Esophagus squamous epithelium (tissue), 5 donors: ENCODE measurements around the gene FBXL17. TPM values are rescaled to one million over a fixed set of nuclear protein-coding genes. Genes with fewer than 3 reads are reported as not detected.

Source experiments
- DNase-seq: peaks from one replicate; lab custom pipeline; 2025; lab: John Stamatoyannopoulos, UW
- H3K27ac ChIP-seq, 4 donors: fragments of 200-600 bp; sonication (generic); one replicate each; pipeline ENCODE4 v1.5.1; 2016 to 2019; ENCODE audit warnings: mild to moderate bottlenecking in 1 of 4
- H3K27me3 ChIP-seq, 4 donors: fragments of 200-600 bp; sonication (generic); 1 replicate in 3 of 4; 2 replicates in 1 of 4; pipeline versions ENCODE4 v1.5.1 to v1.6.0; 2017 to 2021; ENCODE audit warnings: antibody characterized with exemption in 1 of 4
- H3K36me3 ChIP-seq, 3 donors: fragments of 200-600 bp; sonication (generic); one replicate each; pipeline ENCODE4 v1.5.1; 2016 to 2019
- H3K4me1 ChIP-seq, 3 donors: fragments of 200-600 bp; sonication (generic); one replicate each; pipeline ENCODE4 v1.5.1; 2017 to 2019
- H3K4me3 ChIP-seq, 4 donors: fragments of 200-600 bp; sonication (generic); 1 replicate in 3 of 4; 2 replicates in 1 of 4; pipeline ENCODE4 v1.5.1; 2016 to 2019; ENCODE audit warnings: mild to moderate bottlenecking in 2 of 4, moderate library complexity in 1 of 4
- H3K9me3 ChIP-seq, 3 donors: fragments of 200-600 bp; sonication (generic); one replicate each; pipeline ENCODE4 v1.5.1; 2016 to 2019
- POLR2A ChIP-seq, 4 donors: fragments of 450-650 bp; IDR thresholded peaks; one replicate each; pipeline ENCODE4 v1.6.1; 2017; ENCODE audit warnings: antibody characterized with exemption in 4 of 4, mild to moderate bottlenecking in 4 of 4, moderate library complexity in 3 of 4
- WGBS, 2 donors: methylation state at CpG; one replicate each; pipeline ENCODE4 v1.1.5; 2018; 5-methylcytosine and 5-hydroxymethylcytosine counted together
- intact Hi-C: fragments of 100-400 bp; cut with DNase I; formaldehyde crosslinking; loops from one replicate; pipeline ENCODE4 v1.15.0; 2022
- total RNA-seq, 4 donors: library from RNA; depleted of rRNA; stranded (reverse); fragments of >200 nt; gene quantifications; one replicate each; pipeline ENCODE4 v1.1.0, GENCODE V29; 2016
- TF ChIP-seq, protein P1 (sequence below), 6 experiments: fragments of 450-650 bp in 4 of 6; fragments of 200-600 bp in 2 of 6; sonication (generic) in 2 of 6; IDR thresholded peaks; one replicate each; pipeline ENCODE4 v1.5.1; 2016 to 2019; ENCODE audit warnings: antibody characterized with exemption in 6 of 6, mild to moderate bottlenecking in 4 of 6, moderate library complexity in 4 of 6
- donor health status: DM: yes; HTN: yes; CAD: no.

The FBXL17 gene
- total RNA-seq, 4 donors from 2014 or later: 11.8 to 23.5 (median 13.8) TPM

GRCh38 chr5:107943923-107944322, 438.0 kb downstream of the FBXL17 start:
- DNase-seq: no peak
- Histone ChIP-seq H3K4me1 (no peaks in the 10 kb centered on the region), H3K36me3 (no peaks in the 10 kb centered on the region), H3K27me3 (no peaks in the 10 kb centered on the region), H3K9me3 (no peaks in the 10 kb centered on the region), H3K27ac (no peak overlapping the region), H3K4me3 (no peak overlapping the region)
- intact Hi-C loops: no loop called here
- TF ChIP-seq, protein P1, sequence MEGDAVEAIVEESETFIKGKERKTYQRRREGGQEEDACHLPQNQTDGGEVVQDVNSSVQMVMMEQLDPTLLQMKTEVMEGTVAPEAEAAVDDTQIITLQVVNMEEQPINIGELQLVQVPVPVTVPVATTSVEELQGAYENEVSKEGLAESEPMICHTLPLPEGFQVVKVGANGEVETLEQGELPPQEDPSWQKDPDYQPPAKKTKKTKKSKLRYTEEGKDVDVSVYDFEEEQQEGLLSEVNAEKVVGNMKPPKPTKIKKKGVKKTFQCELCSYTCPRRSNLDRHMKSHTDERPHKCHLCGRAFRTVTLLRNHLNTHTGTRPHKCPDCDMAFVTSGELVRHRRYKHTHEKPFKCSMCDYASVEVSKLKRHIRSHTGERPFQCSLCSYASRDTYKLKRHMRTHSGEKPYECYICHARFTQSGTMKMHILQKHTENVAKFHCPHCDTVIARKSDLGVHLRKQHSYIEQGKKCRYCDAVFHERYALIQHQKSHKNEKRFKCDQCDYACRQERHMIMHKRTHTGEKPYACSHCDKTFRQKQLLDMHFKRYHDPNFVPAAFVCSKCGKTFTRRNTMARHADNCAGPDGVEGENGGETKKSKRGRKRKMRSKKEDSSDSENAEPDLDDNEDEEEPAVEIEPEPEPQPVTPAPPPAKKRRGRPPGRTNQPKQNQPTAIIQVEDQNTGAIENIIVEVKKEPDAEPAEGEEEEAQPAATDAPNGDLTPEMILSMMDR (IDR thresholded peaks at IDR 0.05): no peak
- no peak for TF ChIP-seq POLR2A (IDR thresholded peaks at IDR 0.05)

DNA sequence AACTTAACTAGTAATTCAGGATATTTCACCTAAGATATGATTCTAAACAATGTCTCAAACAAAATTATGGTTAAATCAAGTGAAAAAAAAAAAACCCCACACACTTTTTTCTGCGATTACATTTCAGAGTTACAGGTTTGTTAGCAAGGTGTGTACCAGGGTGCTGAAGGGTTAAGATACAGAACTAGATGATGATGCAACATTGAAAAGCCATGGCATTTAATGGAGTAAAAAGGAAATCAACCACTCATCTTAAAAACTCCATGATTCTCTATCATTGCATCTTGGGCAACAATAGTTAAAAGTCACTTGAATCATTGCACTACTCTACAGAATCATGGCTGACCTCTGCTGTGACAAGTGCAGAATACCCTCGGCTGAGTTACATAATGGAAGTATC, 440.9 kb downstream of the FBXL17 start:
- H3K4me3 ChIP-seq: no peak overlapping the region
- no peaks in the 10 kb centered on the region for H3K36me3 ChIP-seq
- intact Hi-C loops: no loop called here
- DNase-seq: no peak
- WGBS, 2 donors: 75 to 83% methylated on average over 2 of the region's 2 CpGs
- H3K27ac ChIP-seq: no peak overlapping the region
- H3K9me3 ChIP-seq: no peaks in the 10 kb centered on the region
- H3K4me1 ChIP-seq: no peaks in the 10 kb centered on the region
- no peaks in the 10 kb centered on the region for H3K27me3 ChIP-seq
- TF ChIP-seq POLR2A (IDR thresholded peaks at IDR 0.05): no peak
- TF ChIP-seq, protein P1 (IDR thresholded peaks at IDR 0.05): no peak

- DNase-seq: no peak
- Histone ChIP-seq H3K36me3 (no peaks in the 10 kb centered on the region), H3K27ac (no peak overlapping the region), H3K4me3 (no peak overlapping the region), H3K27me3 (no peaks in the 10 kb centered on the region), H3K4me1 (no peaks in the 10 kb centered on the region), H3K9me3 (no peaks in the 10 kb centered on the region)
- TF ChIP-seq POLR2A (IDR thresholded peaks at IDR 0.05): no peak
- TF ChIP-seq, protein P1 (IDR thresholded peaks at IDR 0.05): no peak
- intact Hi-C loops: no loop called here
- 86 to 87% methylated on average over 8 of the region's 8 CpGs for WGBS, 2 donors
Measured at GRCh38 chr5:107937651-107938355, 444.1 kb downstream of the FBXL17 start.

- Histone ChIP-seq H3K4me3 (no peak overlapping the region), H3K27ac (no peak overlapping the region), H3K9me3 (no peaks in the 10 kb centered on the region), H3K4me1 (no peaks in the 10 kb centered on the region), H3K36me3 (no peaks in the 10 kb centered on the region), H3K27me3 (no peaks in the 10 kb centered on the region)
- intact Hi-C loops: no loop called here
- TF ChIP-seq POLR2A (IDR thresholded peaks at IDR 0.05): no peak
- TF ChIP-seq, protein P1 (IDR thresholded peaks at IDR 0.05): no peak
- DNase-seq: no peak
- 72 to 74% methylated on average over 5 of the region's 5 CpGs for WGBS, 2 donors
Measured at GRCh38 chr5:107937204-107937603, 444.7 kb downstream of the FBXL17 start.

DNA sequence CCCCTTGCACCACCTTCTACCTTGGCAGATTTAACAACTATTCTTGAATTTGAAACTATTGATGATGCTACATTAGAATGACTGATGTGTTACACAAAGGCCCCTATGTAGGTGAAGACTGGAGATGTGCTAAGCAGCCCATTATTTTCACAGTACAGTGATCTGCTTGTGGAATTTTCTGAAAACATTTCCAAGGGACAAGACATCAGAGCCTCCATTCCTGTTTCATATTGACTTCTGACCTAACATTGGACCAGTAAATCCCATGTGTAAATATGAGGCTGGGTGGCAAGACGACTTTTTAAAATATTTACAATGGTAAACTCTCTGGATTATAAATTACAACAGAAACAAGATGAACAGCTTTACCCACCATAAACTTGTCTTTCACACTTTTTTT, 445.4 kb downstream of the FBXL17 start:
- Histone ChIP-seq H3K9me3 (no peaks in the 10 kb centered on the region), H3K27me3 (no peaks in the 10 kb centered on the region), H3K4me1 (no peaks in the 10 kb centered on the region), H3K36me3 (no peaks in the 10 kb centered on the region), H3K4me3 (no peak overlapping the region), H3K27ac (no peak overlapping the region)
- no peak for TF ChIP-seq POLR2A (IDR thresholded peaks at IDR 0.05)
- TF ChIP-seq, protein P1 (IDR thresholded peaks at IDR 0.05): no peak
- intact Hi-C loops: no loop called here
- 61 to 82% methylated on average over 1 of the region's 1 CpG for WGBS, 2 donors
- DNase-seq: no peak
